HEK293 (cell line): ENCODE data around the gene COL25A1.

Experiments
- CTCF ChIA-PET: fragments of 350-600 bp; formaldehyde crosslinking; extraction: SDS; loops from one replicate; lab custom pipeline; 2021; ENCODE audit warnings: antibody characterized with exemption; lab: Yijun Ruan, JAX
- POLR2A ChIA-PET: fragments of 300-600 bp; formaldehyde crosslinking; extraction: SDS; loops from one replicate; lab custom pipeline; 2020; ENCODE audit warnings: antibody characterized with exemption, inconsistent platforms; lab: Yijun Ruan, JAX
- H3K27ac ChIP-seq: fragments of 200-500 bp; sonication (Bioruptor generic); 2 replicates; pipeline ENCODE4 v1.5.1; 2014; ENCODE audit warnings: low read depth, low read length, control low read depth, inconsistent platforms; ENCODE audit errors: extremely low read depth
- H3K36me3 ChIP-seq, 2 experiments: fragments of 200-500 bp in 1 of 2; sonication (Bioruptor generic) in 1 of 2; 1 replicate in 1 of 2; 2 replicates in 1 of 2; pipeline ENCODE4 v1.5.1; 2014 to 2017; ENCODE audit warnings: inconsistent platforms in 2 of 2, low read length in 2 of 2; ENCODE audit not compliant: control insufficient read depth in 2 of 2, insufficient read depth in 1 of 2
- H3K4me1 ChIP-seq: fragments of 200-500 bp; sonication (Bioruptor generic); 2 replicates; pipeline ENCODE4 v1.5.1; 2014; ENCODE audit warnings: mild to moderate bottlenecking, low read length, inconsistent platforms; ENCODE audit not compliant: control insufficient read depth, insufficient read depth
- H3K4me3 ChIP-seq: 2 replicates; pipeline ENCODE4 v1.5.1; 2011; ENCODE audit warnings: low read depth, mild to moderate bottlenecking, control low read depth, low read length, moderate library complexity
- H3K9me3 ChIP-seq: fragments of 200-500 bp; sonication (Bioruptor generic); 2 replicates; pipeline ENCODE4 v1.5.1; 2014; ENCODE audit warnings: low read depth, low read length, inconsistent platforms; ENCODE audit not compliant: control insufficient read depth, insufficient read depth
- BCL11B ChIP-seq: fragments of 450-650 bp; formaldehyde crosslinking; IDR thresholded peaks from 2 replicates; pipeline ENCODE4 v1.5.1; 2016; ENCODE audit warnings: low read depth, missing biosample characterization, missing genetic modification characterization
- FEZF1 ChIP-seq: fragments of 450-650 bp; formaldehyde crosslinking; IDR thresholded peaks from 2 replicates; pipeline ENCODE4 v1.5.1; 2016; ENCODE audit warnings: missing biosample characterization, missing genetic modification characterization
- HIC1 ChIP-seq: fragments of 450-650 bp; formaldehyde crosslinking; IDR thresholded peaks from 2 replicates; pipeline ENCODE4 v1.5.1; 2016; ENCODE audit warnings: missing biosample characterization, missing genetic modification characterization
- HOXD13 ChIP-seq: sonication (generic); formaldehyde crosslinking; IDR thresholded peaks from 2 replicates; pipeline ENCODE4 v1.8.0; 2022; ENCODE audit warnings: missing genetic modification reagents, borderline replicate concordance
- KLF8 ChIP-seq: fragments of 450-650 bp; formaldehyde crosslinking; IDR thresholded peaks from 2 replicates; pipeline ENCODE4 v1.5.1; 2016; ENCODE audit warnings: missing biosample characterization, missing genetic modification characterization
- MZF1 ChIP-seq: fragments of 450-650 bp; formaldehyde crosslinking; IDR thresholded peaks from 2 replicates; pipeline ENCODE4 v1.5.1; 2017; ENCODE audit warnings: missing biosample characterization, missing genetic modification characterization, borderline replicate concordance
- OSR2 ChIP-seq: fragments of 450-650 bp; formaldehyde crosslinking; IDR thresholded peaks from 2 replicates; pipeline ENCODE4 v1.5.1; 2016; ENCODE audit warnings: missing biosample characterization, missing genetic modification characterization
- PBX3 ChIP-seq: sonication (generic); formaldehyde crosslinking; IDR thresholded peaks from 2 replicates; pipeline ENCODE4 v1.8.1; 2022; ENCODE audit warnings: mild to moderate bottlenecking, moderate library complexity, missing genetic modification reagents
- PRDM4 ChIP-seq: fragments of 450-650 bp; formaldehyde crosslinking; IDR thresholded peaks from 2 replicates; pipeline ENCODE4 v1.5.1; 2017; ENCODE audit warnings: missing biosample characterization, missing genetic modification characterization
- PRDM6 ChIP-seq: fragments of 450-650 bp; formaldehyde crosslinking; IDR thresholded peaks from 2 replicates; pipeline ENCODE4 v1.5.1; 2017; ENCODE audit warnings: missing biosample characterization, missing genetic modification characterization
- SP3 ChIP-seq: fragments of 450-650 bp; formaldehyde crosslinking; IDR thresholded peaks from 2 replicates; pipeline ENCODE4 v1.5.1; 2016; ENCODE audit warnings: missing biosample characterization, missing genetic modification characterization
- TSHZ1 ChIP-seq: fragments of 450-650 bp; formaldehyde crosslinking; IDR thresholded peaks from 2 replicates; pipeline ENCODE4 v1.5.1; 2016; ENCODE audit warnings: missing biosample characterization, missing genetic modification characterization, borderline replicate concordance
- ZNF184 ChIP-seq: fragments of 450-650 bp; IDR thresholded peaks from 2 replicates; pipeline ENCODE4 v1.5.1; 2018; ENCODE audit warnings: missing biosample characterization, mild to moderate bottlenecking, missing genetic modification characterization
- ZNF23 ChIP-seq: fragments of 450-650 bp; formaldehyde crosslinking; IDR thresholded peaks from 2 replicates; pipeline ENCODE4 v1.5.1; 2016; ENCODE audit warnings: missing biosample characterization, missing genetic modification characterization, borderline replicate concordance
- ZNF341 ChIP-seq: fragments of 450-650 bp; formaldehyde crosslinking; IDR thresholded peaks from 2 replicates; pipeline ENCODE4; 2016; ENCODE audit warnings: low read depth, missing biosample characterization, missing genetic modification characterization
- ZNF37A ChIP-seq: fragments of 450-650 bp; IDR thresholded peaks from 2 replicates; pipeline ENCODE4 v1.5.1; 2018; ENCODE audit warnings: missing biosample characterization, missing genetic modification characterization
- ZNF501 ChIP-seq: fragments of 450-650 bp; formaldehyde crosslinking; IDR thresholded peaks from 2 replicates; pipeline ENCODE4 v1.5.1; 2016; ENCODE audit warnings: missing biosample characterization, missing genetic modification characterization
- ZNF521 ChIP-seq: fragments of 450-650 bp; formaldehyde crosslinking; IDR thresholded peaks from 2 replicates; pipeline ENCODE4 v1.5.1; 2017; ENCODE audit warnings: missing biosample characterization, mild to moderate bottlenecking, missing genetic modification characterization
- ZNF610 ChIP-seq: fragments of 450-650 bp; formaldehyde crosslinking; IDR thresholded peaks from 2 replicates; pipeline ENCODE4 v1.5.1; 2016; ENCODE audit warnings: missing biosample characterization, missing genetic modification characterization, borderline replicate concordance
- ZNF624 ChIP-seq: fragments of 450-650 bp; formaldehyde crosslinking; IDR thresholded peaks from 2 replicates; pipeline ENCODE4 v1.5.1; 2017; ENCODE audit warnings: missing biosample characterization, missing genetic modification characterization
- ZNF677 ChIP-seq: fragments of 450-650 bp; IDR thresholded peaks from 2 replicates; pipeline ENCODE4 v1.5.0; 2018; ENCODE audit warnings: missing biosample characterization, mild to moderate bottlenecking, missing genetic modification characterization, moderate library complexity
- ZNF837 ChIP-seq: fragments of 450-650 bp; formaldehyde crosslinking; IDR thresholded peaks from 2 replicates; pipeline ENCODE4 v1.5.1; 2016; ENCODE audit warnings: missing biosample characterization, missing genetic modification characterization
- ZSCAN16 ChIP-seq: fragments of 450-650 bp; formaldehyde crosslinking; IDR thresholded peaks from 2 replicates; pipeline ENCODE4 v1.5.1; 2016; ENCODE audit warnings: missing biosample characterization, missing genetic modification characterization

COL25A1 gene

GRCh38 chr4:108972613-108973283 is 329.7 kb downstream of the COL25A1 start:
- Histone ChIP-seq H3K27ac (no peak overlapping the region), H3K4me1 (no peaks in the 10 kb centered on the region), H3K36me3 (no peaks in the 10 kb centered on the region), H3K9me3 (no peaks in the 10 kb centered on the region), H3K4me3 (no peak overlapping the region)
- ChIA-PET POLR2A (no interaction called here), CTCF (no interaction called here)
- TF ChIP-seq SP3 (no peak), ZNF677 (tag by site-specific recombination) (0 out of 2 replicates have a peak, but pooled peaks have one; percentile 44)
- TF ChIP-seq, all 188 proteins: peak for 1

- ChIA-PET POLR2A (no interaction called here), CTCF (no interaction called here)
- H3K27ac ChIP-seq = no peak overlapping the region
- H3K4me1 ChIP-seq = no peaks in the 10 kb centered on the region
- H3K4me3 ChIP-seq = no peak overlapping the region
- H3K9me3 ChIP-seq = no peaks in the 10 kb centered on the region
- H3K36me3 ChIP-seq = no peaks in the 10 kb centered on the region
- no peak for TF ChIP-seq ZNF23 (tag by site-specific recombination)
- 0 out of 2 replicates have a peak, but pooled peaks have one; percentile 30 for TF ChIP-seq TSHZ1 (tag by site-specific recombination)
- 0 out of 2 replicates have a peak, but pooled peaks have one; percentile 25 for TF ChIP-seq HIC1 (tag by site-specific recombination)
- peak; percentile 47; the same call in 1 of the 2 replicates for TF ChIP-seq PRDM4 (tag by site-specific recombination)
- TF ChIP-seq ZNF341 = no peak
- TF ChIP-seq KLF8 (tag by site-specific recombination) = 0 out of 2 replicates have a peak, but pooled peaks have one; percentile 29
- no peak for TF ChIP-seq HOXD13 (CRISPR knock-in tag)
- no peak for TF ChIP-seq PBX3 (CRISPR knock-in tag)
- TF ChIP-seq OSR2 (tag by site-specific recombination) = peak; percentile 76; the same call in 1 of the 2 replicates
- TF ChIP-seq BCL11B (tag by site-specific recombination) = no peak
- TF ChIP-seq ZNF501 (tag by site-specific recombination) = peak; percentile 40; the same call in 1 of the 2 replicates
- TF ChIP-seq ZNF837 (tag by site-specific recombination) = no peak
- no peak for TF ChIP-seq ZNF37A (tag by site-specific recombination)
- peak; percentile 54; the same call in 1 of the 2 replicates for TF ChIP-seq PRDM6 (tag by site-specific recombination)
- peak; percentile 79 for TF ChIP-seq MZF1
- TF ChIP-seq ZNF624 (tag by site-specific recombination) = no peak
- TF ChIP-seq ZSCAN16 (tag by site-specific recombination) = no peak
- TF ChIP-seq ZNF521 (tag by site-specific recombination) = no peak
- TF ChIP-seq ZNF184 (tag by site-specific recombination) = no peak
- TF ChIP-seq ZNF610 (tag by site-specific recombination) = 0 out of 2 replicates have a peak, but pooled peaks have one; percentile 41
- peak; percentile 55 for TF ChIP-seq FEZF1 (tag by site-specific recombination)
Measured at GRCh38 chr4:108971473-108971872, 331.0 kb downstream of the COL25A1 start.
